IMR-90 (cell line): Measurements from ENCODE around the gene SCFD2. TPM values are rescaled to one million over a fixed set of nuclear protein-coding genes. Genes with fewer than 3 reads are reported as not detected.

Source experiments
- ATAC-seq: fragments of 200-7000 bp; cut with Tn5 transposase; 2 replicates; pipeline ENCODE4 v1.9.1; 2020; ENCODE audit warnings: low read depth, mild to moderate bottlenecking, moderate library complexity
- BruUV-seq: library from RNA; stranded (reverse); fragments of 400-500 nt; replicated peaks from 2 replicates; lab custom pipeline; 2021; lab: Mats Ljungman, UMichigan
- CTCF ChIA-PET: fragments of 300-600 bp; formaldehyde crosslinking; extraction: SDS; loops from one replicate; lab custom pipeline; 2021; ENCODE audit warnings: antibody characterized with exemption; lab: Yijun Ruan, JAX
- POLR2A ChIA-PET: fragments of 300-600 bp; sonication (Branson Sonifier 250); formaldehyde crosslinking; loops from one replicate; lab custom pipeline; 2022; ENCODE audit warnings: antibody characterized with exemption; ENCODE audit not compliant: unreplicated experiment; lab: Charles Lee
- DNase-seq: peaks from one replicate; pipeline ENCODE4 v3.0.0; 2013
- H2AFZ ChIP-seq: replicated peaks from 2 replicates; pipeline ENCODE3; 2013; ENCODE audit warnings: low read length, mild to moderate bottlenecking; ENCODE audit not compliant: poor library complexity
- H2AK5ac ChIP-seq: 2 replicates; pipeline ENCODE4 v1.6.1; 2013; ENCODE audit warnings: low read depth, low read length, inconsistent platforms
- H2AK9ac ChIP-seq: replicated peaks from 2 replicates; pipeline ENCODE3; 2013; ENCODE audit warnings: mild to moderate bottlenecking, low read depth, low read length, moderate library complexity; ENCODE audit not compliant: poor library complexity
- H2BK120ac ChIP-seq: 2 replicates; pipeline ENCODE4 v1.6.1; 2013; ENCODE audit warnings: low read depth, low read length, inconsistent platforms
- H2BK15ac ChIP-seq: 3 replicates; pipeline ENCODE4 v1.6.1; 2013; ENCODE audit warnings: low read depth, low read length, inconsistent platforms
- H2BK20ac ChIP-seq: 2 replicates; pipeline ENCODE4 v1.6.1; 2013; ENCODE audit warnings: low read depth, mild to moderate bottlenecking, inconsistent platforms, low read length, moderate library complexity
- H2BK5ac ChIP-seq: 2 replicates; pipeline ENCODE4 v1.6.1; 2013; ENCODE audit warnings: mild to moderate bottlenecking, low read depth, low read length, inconsistent platforms; ENCODE audit not compliant: poor library complexity, severe bottlenecking
- H3K14ac ChIP-seq: replicated peaks from 2 replicates; pipeline ENCODE4 v1.6.1; 2013; ENCODE audit warnings: low read depth, low read length, inconsistent platforms
- H3K18ac ChIP-seq: 2 replicates; pipeline ENCODE4 v1.6.1; 2013; ENCODE audit warnings: low read depth, low read length, control low read depth
- H3K23ac ChIP-seq: 2 replicates; pipeline ENCODE4 v1.6.1; 2013; ENCODE audit warnings: low read depth, low read length, inconsistent platforms
- H3K27ac ChIP-seq: 2 replicates; pipeline ENCODE4 v1.5.1; 2013; ENCODE audit warnings: mild to moderate bottlenecking, control low read depth, low read length; ENCODE audit not compliant: insufficient read depth
- H3K27me3 ChIP-seq: 2 replicates; pipeline ENCODE4 v1.6.1; 2013; ENCODE audit warnings: low read length; ENCODE audit not compliant: control insufficient read depth, insufficient read depth
- H3K36me3 ChIP-seq: 2 replicates; pipeline ENCODE4 v1.6.1; 2013; ENCODE audit warnings: low read length, mixed read lengths; ENCODE audit not compliant: control insufficient read depth, insufficient read depth
- H3K4ac ChIP-seq: 2 replicates; pipeline ENCODE4 v1.6.1; 2013; ENCODE audit warnings: low read depth, low read length, inconsistent platforms
- H3K4me1 ChIP-seq: 2 replicates; pipeline ENCODE4 v1.6.1; 2013; ENCODE audit warnings: low read length, mixed read lengths; ENCODE audit not compliant: control insufficient read depth, insufficient read depth
- H3K4me2 ChIP-seq: 2 replicates; pipeline ENCODE4 v1.6.1; 2013; ENCODE audit warnings: low read depth, mild to moderate bottlenecking, control low read depth, low read length, moderate library complexity
- H3K4me3 ChIP-seq: 2 replicates; pipeline ENCODE4 v1.5.1; 2013; ENCODE audit warnings: low read depth, mild to moderate bottlenecking, control low read depth, low read length, moderate library complexity; ENCODE audit not compliant: insufficient read depth
- H3K56ac ChIP-seq: 2 replicates; pipeline ENCODE4 v1.6.1; 2013; ENCODE audit warnings: low read length, inconsistent platforms; ENCODE audit not compliant: insufficient read depth; ENCODE audit errors: extremely low read depth
- H3K79me1 ChIP-seq, 2 experiments: 2 replicates each; pipeline ENCODE4 v1.6.1; 2013; ENCODE audit warnings: low read length in 2 of 2, inconsistent platforms in 1 of 2, low read depth in 1 of 2
- H3K9ac ChIP-seq: 2 replicates; pipeline ENCODE4 v1.6.1; 2013; ENCODE audit warnings: low read depth, low read length, control low read depth
- H3K9me1 ChIP-seq: 2 replicates; pipeline ENCODE4 v1.6.1; 2013; ENCODE audit warnings: low read length, inconsistent platforms; ENCODE audit not compliant: insufficient read depth
- H3K9me3 ChIP-seq: 2 replicates; pipeline ENCODE4 v1.6.1; 2013; ENCODE audit warnings: low read length; ENCODE audit not compliant: control insufficient read depth, insufficient read depth
- H4K20me1 ChIP-seq: 2 replicates; pipeline ENCODE4 v1.6.1; 2013; ENCODE audit warnings: low read length, inconsistent platforms; ENCODE audit not compliant: insufficient read depth
- H4K5ac ChIP-seq: 2 replicates; pipeline ENCODE4 v1.6.1; 2013; ENCODE audit warnings: mild to moderate bottlenecking, low read depth, low read length, control low read depth
- H4K8ac ChIP-seq, 2 experiments: 2 replicates each; pipeline ENCODE4 v1.6.1; 2013; ENCODE audit warnings: low read depth in 2 of 2, low read length in 2 of 2, control low read depth in 1 of 2, inconsistent platforms in 1 of 2
- H4K91ac ChIP-seq: 2 replicates; pipeline ENCODE4 v1.6.1; 2013; ENCODE audit warnings: low read depth, low read length, inconsistent platforms; ENCODE audit not compliant: insufficient read depth
- BHLHE40 ChIP-seq: fragments of 150-350 bp; IDR thresholded peaks from 2 replicates; pipeline ENCODE4 v1.6.1; 2016; ENCODE audit warnings: mild to moderate bottlenecking, low read depth, low read length
- CEBPB ChIP-seq: IDR thresholded peaks from 2 replicates; pipeline ENCODE4 v1.6.1; 2012; ENCODE audit warnings: low read depth, low read length, improper control_type of control experiment
- CHD1 ChIP-seq: IDR thresholded peaks from 2 replicates; pipeline ENCODE4 v1.6.1; 2012; ENCODE audit warnings: low read depth, low read length, improper control_type of control experiment
- CTCF ChIP-seq: conservative IDR thresholded peaks from 2 replicates; pipeline ENCODE4 v1.5.1; 2012; ENCODE audit warnings: mild to moderate bottlenecking, low read depth, low read length, improper control_type of control experiment
- ELK1 ChIP-seq: fragments of 150-350 bp; IDR thresholded peaks from 2 replicates; pipeline ENCODE4 v1.6.1; 2016; ENCODE audit warnings: low read depth, mild to moderate bottlenecking, low read length, moderate library complexity, borderline replicate concordance
- FOS ChIP-seq: fragments of 150-350 bp; IDR thresholded peaks from 2 replicates; pipeline ENCODE4 v1.6.1; 2016; ENCODE audit warnings: low read depth, low read length
- MAFK ChIP-seq: IDR thresholded peaks from 2 replicates; pipeline ENCODE4 v1.6.1; 2012; ENCODE audit warnings: low read depth, low read length, improper control_type of control experiment
- MAZ ChIP-seq: IDR thresholded peaks from 2 replicates; pipeline ENCODE4 v1.6.1; 2012; ENCODE audit warnings: low read depth, mild to moderate bottlenecking, low read length, improper control_type of control experiment, moderate library complexity, borderline replicate concordance
- MXI1 ChIP-seq: IDR thresholded peaks from 2 replicates; pipeline ENCODE4 v1.6.1; 2012; ENCODE audit warnings: low read depth, mild to moderate bottlenecking, low read length, moderate library complexity, borderline replicate concordance
- NFE2L2 ChIP-seq: fragments of 150-350 bp; IDR thresholded peaks from 2 replicates; pipeline ENCODE4 v1.6.1; 2016; ENCODE audit warnings: low read depth, mild to moderate bottlenecking, low read length
- POLR2A ChIP-seq: IDR thresholded peaks from 2 replicates; pipeline ENCODE4 v1.6.1; 2012; ENCODE audit warnings: mild to moderate bottlenecking, low read depth, low read length
- RAD21 ChIP-seq: IDR thresholded peaks from 2 replicates; pipeline ENCODE4 v1.6.1; 2012; ENCODE audit warnings: low read length, improper control_type of control experiment
- RCOR1 ChIP-seq: IDR thresholded peaks from 2 replicates; pipeline ENCODE4 v1.6.1; 2012; ENCODE audit warnings: mild to moderate bottlenecking, low read length, improper control_type of control experiment; ENCODE audit not compliant: insufficient replicate concordance
- RFX5 ChIP-seq: IDR thresholded peaks from 2 replicates; pipeline ENCODE4 v1.8.0; 2012; ENCODE audit warnings: low read depth, mild to moderate bottlenecking, low read length, moderate library complexity
- USF2 ChIP-seq: fragments of 150-350 bp; IDR thresholded peaks from 2 replicates; pipeline ENCODE4 v1.6.1; 2017; ENCODE audit warnings: mild to moderate bottlenecking, antibody characterized with exemption, low read length, low read depth
- WGBS, 2 experiments: methylation state at CpG; one replicate each; pipeline versions ENCODE4 v1.1.5 to v1.1.7; 2013; ENCODE audit warnings: missing lambda C conversion rate in 2 of 2; ENCODE audit not compliant: insufficient read length in 1 of 2; ENCODE audit errors: extremely low coverage in 2 of 2; 5-methylcytosine and 5-hydroxymethylcytosine counted together
- dilution Hi-C: fragments of 300-500 bp; cut with HindIII; formaldehyde crosslinking; loops from one replicate; pipeline ENCODE4 v1.14.3; 2018; ENCODE audit warnings: low sequenced_read_pairs; ENCODE audit not compliant: unreplicated experiment
- in situ Hi-C: fragments of 300-500 bp; cut with MboI; formaldehyde crosslinking; loops from 3 replicates; pipeline ENCODE4 v1.14.3; 2019; ENCODE audit warnings: low sequenced_read_pairs, inconsistent platforms, mixed read lengths
- intact Hi-C: fragments of 100-400 bp; cut with micrococcal nuclease; formaldehyde crosslinking; loops from 2 replicates; pipeline ENCODE4 v1.10.0; 2022
- polyA plus RNA-seq, 3 experiments: library from polyadenylated mRNA; depleted of rRNA; stranded (reverse); fragments of >200 nt; gene quantifications; 2 replicates each; pipeline ENCODE4 v1.2.3, GENCODE V29; 2012; ENCODE audit warnings: low replicate concordance in 1 of 3
- total RNA-seq: library from RNA; depleted of rRNA; stranded (reverse); fragments of >200 nt; gene quantifications from 2 replicates; pipeline ENCODE4 v1.2.3, GENCODE V29; 2012

Gene SCFD2
- total and polyA plus RNA-seq, 2 of the 4 experiments (the other 2 are of a cell fraction), result 18.9 to 62.4 TPM

- Histone ChIP-seq H4K20me1 (no peaks in the 10 kb centered on the region), H3K79me1 (no peaks in the 10 kb centered on the region), H3K9me1 (no peaks in the 10 kb centered on the region; the same call in 1 of the 2 replicates), H3K9me3 (no peaks in the 10 kb centered on the region), H3K4me3 (no peak overlapping the region), H3K27ac (no peak overlapping the region), H3K14ac (no peak overlapping the region), H2AFZ (no peak overlapping the region), H4K5ac (no peak overlapping the region), H3K9ac (no peak overlapping the region), H2BK15ac (no peak overlapping the region), H4K91ac (no peak overlapping the region), H2BK120ac (no peak overlapping the region), H2BK5ac (no peak overlapping the region), H3K18ac (no peak overlapping the region), H3K36me3 (no peaks in the 10 kb centered on the region), H2AK5ac (no peak overlapping the region), H4K8ac (no peak overlapping the region), H3K4me1 (peaks cover 4% of the 10 kb centered on the region; the same call in 1 of the 2 replicates), H3K56ac (no peak overlapping the region), H3K4ac (no peak overlapping the region), H2BK20ac (no peak overlapping the region), H3K27me3 (no peaks in the 10 kb centered on the region), H2AK9ac (no peak overlapping the region), H3K4me2 (no peak overlapping the region), H3K23ac (no peak overlapping the region)
- no TSS peak for BruUV-seq
- 65% methylated on average over 7 of the region's 10 CpGs; no CpG with 5 or more reads in 1 of the 2 experiments for WGBS, 2 experiments
- no peak for ATAC-seq
- CTCF ChIA-PET, result no interaction called here
- intact Hi-C loops, result no loop called here
- in situ Hi-C loops, result no loop called here
- no peak for DNase-seq
- dilution Hi-C loops, result no loop called here
- TF ChIP-seq USF2, result no peak
- no peak for TF ChIP-seq POLR2A
- TF ChIP-seq MAFK, result no peak
- TF ChIP-seq CTCF, result no peak
- no peak for TF ChIP-seq RFX5
- no peak for TF ChIP-seq MXI1
- no peak for TF ChIP-seq NFE2L2
- no peak for TF ChIP-seq RCOR1
- no peak for TF ChIP-seq CHD1
- TF ChIP-seq MAZ, result no peak
- TF ChIP-seq BHLHE40, result no peak
- no peak for TF ChIP-seq CEBPB
- no peak for TF ChIP-seq RAD21
- TF ChIP-seq FOS, result no peak
- TF ChIP-seq ELK1, result no peak
- POLR2A ChIA-PET, result no interaction called here
Observed at GRCh38 chr4:52873861-52874343, 492.0 kb downstream of the SCFD2 start.
